SK-N-SH (cell line): ENCODE measurements around the gene UBE3D.

Experiments
- CTCF ChIP-seq: fragments of 200-600 bp; sonication (generic); IDR thresholded peaks from 2 replicates; pipeline ENCODE4 v1.6.1; 2017; ENCODE audit warnings: antibody characterized with exemption, mild to moderate bottlenecking, moderate library complexity
- GABPA ChIP-seq: IDR thresholded peaks from 2 replicates; pipeline ENCODE4 v1.4.0; 2012; ENCODE audit warnings: low read depth, mild to moderate bottlenecking
- MXI1 ChIP-seq: IDR thresholded peaks from 2 replicates; pipeline ENCODE4 v1.6.1; 2012; ENCODE audit warnings: mild to moderate bottlenecking, low read depth, low read length, improper control_type of control experiment
- POLR2AphosphoS5 ChIP-seq: IDR thresholded peaks from 2 replicates; pipeline ENCODE4 v1.6.1; 2012; ENCODE audit warnings: low read depth, low read length
- RCOR1 ChIP-seq: fragments of 150-350 bp; IDR thresholded peaks from 2 replicates; pipeline ENCODE4 v1.6.1; 2017; ENCODE audit warnings: antibody characterized with exemption, low read length

- no peak for TF ChIP-seq MXI1
- no peak for TF ChIP-seq POLR2AphosphoS5
- no peak for TF ChIP-seq RCOR1
- TF ChIP-seq GABPA, result no peak
- no peak for TF ChIP-seq CTCF
Observed at GRCh38 chr6:82863781-82864180, 201.9 kb downstream of the UBE3D start.
